Right lobe of liver (tissue), 4 donors: ENCODE measurements around the gene ANXA2.

ENCODE experiments used
- CTCF ChIP-seq, 4 donors: fragments of 200-600 bp in 3 of 4; fragments of 450-650 bp in 1 of 4; IDR thresholded peaks; one replicate each; pipeline versions ENCODE4 v1.5.1 to v1.8.0; 2016 to 2022; ENCODE audit warnings: antibody characterized with exemption in 4 of 4, mild to moderate bottlenecking in 2 of 4
- POLR2A ChIP-seq: fragments of 450-650 bp; IDR thresholded peaks from one replicate; pipeline ENCODE4 v1.6.1; 2017; ENCODE audit warnings: antibody characterized with exemption, mild to moderate bottlenecking
- donor health status: DM: no; HTN: no; CAD: no.
- donor health status: DM: no; HTN: no; CAD: no.
- donor health status: DM: no; HTN: yes; CAD: no.

GRCh38 chr15:60326824-60327654, 70.7 kb downstream of the ANXA2 start:
- TF ChIP-seq CTCF (IDR thresholded peaks at IDR 0.05) (peak; percentile 77 to 84 (median 80)), POLR2A (no peak)
